ENCODE measurements around the gene MCM5. TPM values are rescaled to one million over a fixed set of nuclear protein-coding genes. Genes with fewer than 3 reads are reported as not detected.

MCM5 gene
- polyA plus RNA-seq, 3 donors, result 23.4 to 39.8 (median 25.5) TPM

DNA sequence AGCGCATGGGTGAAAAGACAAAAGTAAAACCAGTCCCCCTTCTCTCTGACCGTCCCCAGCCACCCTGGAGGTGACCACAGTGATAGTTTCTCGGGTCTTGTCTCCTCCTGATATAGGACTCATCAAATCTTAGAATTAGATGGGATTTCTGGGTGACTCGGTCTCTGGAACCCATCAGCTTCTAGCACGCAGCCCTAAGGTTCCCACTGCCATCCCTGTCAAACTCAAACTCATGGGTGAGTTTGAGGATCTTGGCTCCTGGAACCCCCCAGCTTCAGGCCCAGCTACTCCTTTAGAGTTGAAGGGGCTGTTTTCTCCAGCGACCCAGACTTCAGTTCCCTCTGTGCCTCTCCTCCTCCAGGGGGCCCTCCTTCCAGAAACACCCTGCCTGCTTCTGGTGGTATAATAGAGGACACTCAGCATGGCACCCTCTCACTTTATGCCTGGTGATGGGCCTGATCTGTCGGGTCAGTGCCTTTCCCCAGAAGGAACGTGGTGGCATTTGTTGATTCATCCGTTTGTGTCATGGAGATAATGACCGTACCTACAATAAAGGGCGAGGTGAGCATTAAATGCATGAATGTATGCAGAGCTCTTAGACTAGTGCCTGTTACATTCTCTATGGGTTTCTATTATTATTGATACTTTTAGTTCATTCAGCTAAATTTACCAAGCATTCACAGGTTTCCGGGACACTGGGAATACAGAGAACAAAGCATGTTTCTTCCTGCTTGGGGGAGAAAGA, 31.7 kb downstream of the MCM5 start:
- no peak overlapping the region for H3K4me3 ChIP-seq (replicated peaks in 1 of 3; ENCODE audit: low read depth in 2 of 3, low read length in 3 of 3)
- peaks cover 22 to 55% of the 10 kb centered on the region in 2 donors for H3K36me3 ChIP-seq (replicated peaks in 1 of 2; ENCODE audit: control insufficient read depth in 1 of 2, insufficient read depth in 2 of 2, low read length in 2 of 2)
- H3K9me3 ChIP-seq (replicated peaks in 1 of 2; ENCODE audit: control insufficient read depth in 1 of 2, insufficient read depth in 1 of 2, low read length in 2 of 2), result peaks cover 13 to 19% of the 10 kb centered on the region in 2 donors
- intact Hi-C loops (cut with micrococcal nuclease), result loop anchor here (5.0 to 10.0 kb wide), 3 partner anchors 151 to 193 kb away; no protein-coding TSS in a partner anchor
- no peaks in the 10 kb centered on the region for H3K4me1 ChIP-seq (ENCODE audit: control insufficient read depth in 1 of 2, insufficient read depth in 2 of 2, low read length in 2 of 2)
- Mint-ChIP-seq H3K9me3 (peaks cover 5 to 12% (median 9%) of the 10 kb centered on the region in 7 donors), H3K36me3 (peaks cover 40 to 69% of the 10 kb centered on the region in 2 donors), H3K4me1 (no peaks in the 10 kb centered on the region), H3K27me3 (ENCODE audit: low read depth in 3 of 3) (peaks cover 0 to 2% (median 0%) of the 10 kb centered on the region in 3 donors), H3K4me3 (no peak overlapping the region), H3K27ac (peak overlapping the region in 1 of 7 donors; percentile 21)
- H2AFZ ChIP-seq (ENCODE audit: insufficient read depth, low read depth, low read length, poor library complexity, severe bottlenecking), result no peak overlapping the region
- no peaks in the 10 kb centered on the region for H3K79me2 ChIP-seq (ENCODE audit: insufficient read depth, low read length)
- TF ChIP-seq, protein P1, sequence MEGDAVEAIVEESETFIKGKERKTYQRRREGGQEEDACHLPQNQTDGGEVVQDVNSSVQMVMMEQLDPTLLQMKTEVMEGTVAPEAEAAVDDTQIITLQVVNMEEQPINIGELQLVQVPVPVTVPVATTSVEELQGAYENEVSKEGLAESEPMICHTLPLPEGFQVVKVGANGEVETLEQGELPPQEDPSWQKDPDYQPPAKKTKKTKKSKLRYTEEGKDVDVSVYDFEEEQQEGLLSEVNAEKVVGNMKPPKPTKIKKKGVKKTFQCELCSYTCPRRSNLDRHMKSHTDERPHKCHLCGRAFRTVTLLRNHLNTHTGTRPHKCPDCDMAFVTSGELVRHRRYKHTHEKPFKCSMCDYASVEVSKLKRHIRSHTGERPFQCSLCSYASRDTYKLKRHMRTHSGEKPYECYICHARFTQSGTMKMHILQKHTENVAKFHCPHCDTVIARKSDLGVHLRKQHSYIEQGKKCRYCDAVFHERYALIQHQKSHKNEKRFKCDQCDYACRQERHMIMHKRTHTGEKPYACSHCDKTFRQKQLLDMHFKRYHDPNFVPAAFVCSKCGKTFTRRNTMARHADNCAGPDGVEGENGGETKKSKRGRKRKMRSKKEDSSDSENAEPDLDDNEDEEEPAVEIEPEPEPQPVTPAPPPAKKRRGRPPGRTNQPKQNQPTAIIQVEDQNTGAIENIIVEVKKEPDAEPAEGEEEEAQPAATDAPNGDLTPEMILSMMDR (IDR thresholded peaks at IDR 0.05), result no peak
- H3K27me3 ChIP-seq (ENCODE audit: control insufficient read depth in 2 of 2, insufficient read depth in 2 of 2, low read length in 2 of 2), result no peaks in the 10 kb centered on the region
- DNase-seq, result no peak
- H4K20me1 ChIP-seq (ENCODE audit: insufficient read depth, low read length), result no peaks in the 10 kb centered on the region
- H3K4me2 ChIP-seq (replicated peaks; ENCODE audit: extremely low read depth, low read length, poor library complexity, severe bottlenecking), result no peak overlapping the region
- no peak overlapping the region for H3K9ac ChIP-seq (ENCODE audit: insufficient read depth, low read length, poor library complexity, severe bottlenecking)
- no peak overlapping the region for H3K27ac ChIP-seq (ENCODE audit: low read depth in 1 of 2, low read length in 2 of 2)
- WGBS (ENCODE audit: insufficient coverage), result 100% methylated on average over 3 of the region's 12 CpGs

DNA sequence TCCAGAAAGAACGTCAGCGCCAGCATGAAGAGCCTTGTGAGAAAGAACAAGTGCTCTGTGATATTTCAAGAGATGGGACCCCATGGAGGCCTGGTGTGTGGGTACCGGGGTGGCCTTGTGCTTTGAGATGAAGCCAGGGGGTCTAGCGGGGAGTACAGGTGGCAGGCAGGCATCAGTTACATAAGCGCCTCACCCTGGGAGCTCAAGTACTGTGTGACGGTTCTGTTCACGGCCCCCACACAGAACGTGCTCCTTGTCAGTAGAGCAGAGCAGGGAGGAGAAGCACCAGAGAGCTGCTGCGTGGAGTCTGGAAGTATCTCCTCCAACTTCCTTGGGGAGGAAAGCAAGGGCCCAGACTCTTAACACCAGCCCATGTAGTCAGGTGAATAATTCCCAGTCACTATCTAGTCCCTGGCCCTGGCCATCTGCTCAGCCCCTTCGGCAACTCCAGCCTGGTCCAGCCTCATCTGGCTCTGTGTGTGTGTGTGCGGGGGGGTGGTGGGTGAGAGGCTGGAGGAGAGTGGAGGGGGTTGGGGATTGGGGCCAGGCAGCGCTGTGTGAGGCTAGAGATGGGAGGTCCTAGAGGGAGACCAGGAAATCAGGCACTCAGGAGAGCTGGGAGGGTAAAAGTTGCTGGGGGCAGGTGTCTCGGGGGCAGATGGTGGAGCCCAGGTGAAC, 32.4 kb downstream of the MCM5 start:
- Histone ChIP-seq H3K27ac (ENCODE audit: low read depth in 1 of 2, low read length in 2 of 2) (no peak overlapping the region), H3K9ac (ENCODE audit: insufficient read depth, low read length, poor library complexity, severe bottlenecking) (no peak overlapping the region), H3K9me3 (replicated peaks in 1 of 2; ENCODE audit: control insufficient read depth in 1 of 2, insufficient read depth in 1 of 2, low read length in 2 of 2) (peaks cover 13 to 19% of the 10 kb centered on the region in 2 donors), H3K36me3 (replicated peaks in 1 of 2; ENCODE audit: control insufficient read depth in 1 of 2, insufficient read depth in 2 of 2, low read length in 2 of 2) (peaks cover 18 to 49% of the 10 kb centered on the region in 2 donors), H3K27me3 (ENCODE audit: control insufficient read depth in 2 of 2, insufficient read depth in 2 of 2, low read length in 2 of 2) (no peaks in the 10 kb centered on the region), H2AFZ (ENCODE audit: insufficient read depth, low read depth, low read length, poor library complexity, severe bottlenecking) (no peak overlapping the region), H3K4me3 (replicated peaks in 1 of 3; ENCODE audit: low read depth in 2 of 3, low read length in 3 of 3) (no peak overlapping the region), H3K79me2 (ENCODE audit: insufficient read depth, low read length) (no peaks in the 10 kb centered on the region), H3K4me2 (replicated peaks; ENCODE audit: extremely low read depth, low read length, poor library complexity, severe bottlenecking) (no peak overlapping the region), H4K20me1 (ENCODE audit: insufficient read depth, low read length) (no peaks in the 10 kb centered on the region), H3K4me1 (ENCODE audit: control insufficient read depth in 1 of 2, insufficient read depth in 2 of 2, low read length in 2 of 2) (no peaks in the 10 kb centered on the region)
- Mint-ChIP-seq H3K4me1 (no peaks in the 10 kb centered on the region), H3K27me3 (ENCODE audit: low read depth in 3 of 3) (peaks cover 0 to 2% (median 0%) of the 10 kb centered on the region in 3 donors), H3K4me3 (no peak overlapping the region), H3K36me3 (peaks cover 36 to 66% of the 10 kb centered on the region in 2 donors), H3K9me3 (peaks cover 5 to 12% (median 9%) of the 10 kb centered on the region in 7 donors), H3K27ac (peak overlapping the region in 3 of 7 donors; percentile 12 to 50 (median 45))
- intact Hi-C loops (cut with micrococcal nuclease), result loop anchor here (5.0 to 10.0 kb wide), 3 partner anchors 150 to 192 kb away; no protein-coding TSS in a partner anchor
- no peak for DNase-seq
- TF ChIP-seq, protein P1 (IDR thresholded peaks at IDR 0.05), result no peak
- 98% methylated on average over 11 of the region's 13 CpGs for WGBS (ENCODE audit: insufficient coverage)
